GM23338 (cell line): ENCODE results near the gene PSMB7. TPM values are rescaled to one million over a fixed set of nuclear protein-coding genes. Genes with fewer than 3 reads are reported as not detected.
A peak's percentile ranks its signal among the peaks of the same experiment; 100 is the strongest.

ENCODE experiments used
- ATAC-seq: fragments of 200-7000 bp; cut with Tn5 transposase; 3 replicates; pipeline ENCODE4 v1.9.1; 2020
- DNase-seq: peaks from one replicate; pipeline ENCODE4 v3.0.0-alpha.2; 2015; ENCODE audit warnings: low spot score
- H2AFZ ChIP-seq: fragments of 200-600 bp; sonication (generic); 2 replicates; pipeline ENCODE4 v1.8.0; 2016; ENCODE audit warnings: antibody characterized with exemption, mild to moderate bottlenecking, moderate library complexity
- H3F3A ChIP-seq: fragments of 200-600 bp; sonication (generic); replicated peaks from 2 replicates; pipeline ENCODE4 v1.8.0; 2017; ENCODE audit warnings: antibody characterized with exemption, mixed run types, low read depth
- H3K27ac ChIP-seq: fragments of 200-600 bp; sonication (generic); 2 replicates; pipeline ENCODE4 v1.6.1; 2016; ENCODE audit warnings: low read depth
- H3K27me3 ChIP-seq: fragments of 200-600 bp; sonication (generic); 2 replicates; pipeline ENCODE4 v1.8.0; 2016; ENCODE audit warnings: mild to moderate bottlenecking, mixed run types, moderate library complexity; ENCODE audit not compliant: insufficient read depth
- H3K36me3 ChIP-seq: fragments of 200-600 bp; sonication (generic); 2 replicates; pipeline ENCODE4 v1.8.0; 2016; ENCODE audit warnings: mild to moderate bottlenecking; ENCODE audit not compliant: insufficient read depth
- H3K4me1 ChIP-seq: fragments of 200-600 bp; sonication (generic); 2 replicates; pipeline ENCODE4 v1.8.0; 2016; ENCODE audit warnings: mild to moderate bottlenecking, moderate library complexity; ENCODE audit not compliant: insufficient read depth
- H3K4me2 ChIP-seq: fragments of 200-600 bp; sonication (generic); 2 replicates; pipeline ENCODE4 v1.7.1; 2017; ENCODE audit warnings: mixed run types
- H3K4me3 ChIP-seq: fragments of 200-600 bp; sonication (generic); 2 replicates; pipeline ENCODE4 v1.6.1; 2016; ENCODE audit warnings: mixed run types
- H3K79me2 ChIP-seq: fragments of 200-600 bp; sonication (generic); replicated peaks from 2 replicates; pipeline ENCODE4 v1.8.0; 2017; ENCODE audit warnings: mild to moderate bottlenecking; ENCODE audit not compliant: insufficient read depth
- H3K9me2 ChIP-seq: fragments of 200-600 bp; sonication (generic); 2 replicates; pipeline ENCODE4 v1.8.0; 2017; ENCODE audit not compliant: insufficient read depth
- H4K20me1 ChIP-seq: fragments of 200-600 bp; sonication (generic); replicated peaks from 2 replicates; pipeline ENCODE4 v1.8.0; 2017; ENCODE audit warnings: mild to moderate bottlenecking; ENCODE audit not compliant: insufficient read depth
- H3K27ac Mint-ChIP-seq: 2 replicates; pipeline ENCODE4 v1.8.0; 2020; ENCODE audit warnings: inconsistent platforms, mild to moderate bottlenecking, moderate library complexity, mixed read lengths
- H3K27me3 Mint-ChIP-seq: 3 replicates; pipeline ENCODE4 v1.8.0; 2022; ENCODE audit warnings: low read depth, mild to moderate bottlenecking, moderate library complexity, mixed read lengths, inconsistent platforms; ENCODE audit not compliant: insufficient read depth, poor library complexity
- H3K36me3 Mint-ChIP-seq: 3 replicates; pipeline ENCODE4 v1.8.0; 2021; ENCODE audit warnings: low read depth, mild to moderate bottlenecking, inconsistent platforms, moderate library complexity, mixed read lengths
- H3K4me1 Mint-ChIP-seq: 3 replicates; pipeline ENCODE4 v1.8.0; 2020; ENCODE audit warnings: mild to moderate bottlenecking, inconsistent platforms, mixed read lengths
- H3K4me3 Mint-ChIP-seq: 3 replicates; pipeline ENCODE4 v1.8.0; 2021; ENCODE audit warnings: moderate library complexity, mild to moderate bottlenecking, inconsistent platforms, mixed read lengths
- H3K9me3 Mint-ChIP-seq: 3 replicates; pipeline ENCODE4 v1.8.0; 2020; ENCODE audit warnings: moderate library complexity, mild to moderate bottlenecking, inconsistent platforms, mixed read lengths
- CREB1 ChIP-seq: fragments of 250-450 bp; sonication (Bioruptor Pico); IDR thresholded peaks from 2 replicates; pipeline ENCODE4 v1.5.0; 2020; ENCODE audit warnings: low read depth, mild to moderate bottlenecking, moderate library complexity
- EZH2 ChIP-seq: fragments of 200-600 bp; sonication (generic); IDR thresholded peaks from one replicate; pipeline ENCODE4 v1.8.0; 2017; ENCODE audit warnings: antibody characterized with exemption, mild to moderate bottlenecking, low read depth; ENCODE audit not compliant: unreplicated experiment
- EZH2phosphoT487 ChIP-seq: fragments of 200-600 bp; sonication (generic); IDR thresholded peaks from one replicate; pipeline ENCODE4 v1.8.1; 2018; ENCODE audit warnings: antibody characterized with exemption; ENCODE audit not compliant: unreplicated experiment
- JUNB ChIP-seq: IDR thresholded peaks from one replicate; pipeline ENCODE4 v1.6.1; 2016; ENCODE audit warnings: antibody characterized with exemption; ENCODE audit not compliant: unreplicated experiment
- NANOG ChIP-seq: IDR thresholded peaks from 2 replicates; pipeline ENCODE4 v1.6.1; 2016; ENCODE audit warnings: antibody characterized with exemption, borderline replicate concordance
- POLR2AphosphoS5 ChIP-seq: IDR thresholded peaks from 2 replicates; pipeline ENCODE4 v1.6.1; 2016; ENCODE audit warnings: antibody characterized with exemption, low read depth
- REST ChIP-seq: IDR thresholded peaks from one replicate; pipeline ENCODE4 v1.6.1; 2018; ENCODE audit warnings: antibody characterized with exemption; ENCODE audit not compliant: unreplicated experiment
- STAT1 ChIP-seq: IDR thresholded peaks from one replicate; pipeline ENCODE4 v1.6.1; 2016; ENCODE audit warnings: antibody characterized with exemption; ENCODE audit not compliant: unreplicated experiment
- ZNF114 ChIP-seq: fragments of 250-450 bp; sonication (Bioruptor Pico); IDR thresholded peaks from 2 replicates; pipeline ENCODE4 v1.5.0; 2020; ENCODE audit warnings: mild to moderate bottlenecking, moderate library complexity
- polyA plus RNA-seq: library from polyadenylated mRNA; unstranded; fragments of >200 nt; fragmentation: Nextera tagmentation; extraction: Ambion mirVana; gene quantifications from 2 replicates; pipeline ENCODE4 v1.2.1, GENCODE V29; 2016
- total RNA-seq: library from RNA; depleted of rRNA; stranded (reverse); fragments of >200 nt; shearing (Covaris generic); gene quantifications from 2 replicates; pipeline ENCODE4 v1.2.3, GENCODE V29; 2014
- TF ChIP-seq, protein P1 (sequence below), 2 experiments: fragments of 200-600 bp in 1 of 2; sonication (generic) in 1 of 2; conservative IDR thresholded peaks; 2 replicates each; pipeline versions ENCODE4 v1.5.1 to v1.6.1; 2016 to 2017; ENCODE audit warnings: antibody characterized with exemption in 2 of 2, low read depth in 2 of 2, mild to moderate bottlenecking in 2 of 2, moderate library complexity in 1 of 2
- TF ChIP-seq, protein P2 (sequence below): fragments of 250-450 bp; sonication (Bioruptor Pico); IDR thresholded peaks from 2 replicates; pipeline ENCODE4 v1.5.0; 2020; ENCODE audit warnings: mild to moderate bottlenecking, moderate library complexity

The PSMB7 gene
- total and polyA plus RNA-seq, 2 experiments from 2014 or later = 255 to 268 TPM

GRCh38 chr9:124347206-124347967, 67.9 kb downstream of the PSMB7 start:
- no peaks in the 10 kb centered on the region for H3K9me3 Mint-ChIP-seq
- Histone ChIP-seq H3F3A (no peaks in the 10 kb centered on the region), H3K27ac (no peak overlapping the region), H3K27me3 (no peaks in the 10 kb centered on the region), H2AFZ (no peak overlapping the region), H3K9me2 (no peaks in the 10 kb centered on the region), H4K20me1 (0 out of 2 replicates have a peak, but pooled peaks cover 2% of the 10 kb centered on the region), H3K4me3 (no peak overlapping the region), H3K4me1 (peaks cover 9% of the 10 kb centered on the region; the same call in 1 of the 2 replicates), H3K4me2 (no peak overlapping the region), H3K36me3 (0 out of 2 replicates have a peak, but pooled peaks cover 3% of the 10 kb centered on the region), H3K79me2 (no peaks in the 10 kb centered on the region)
- DNase-seq = no peak
- no peak overlapping the region for H3K4me3 Mint-ChIP-seq
- ATAC-seq = no peak
- peaks cover 19% of the 10 kb centered on the region for H3K36me3 Mint-ChIP-seq
- H3K4me1 Mint-ChIP-seq = peaks cover 24% of the 10 kb centered on the region
- peaks cover 19% of the 10 kb centered on the region for H3K27me3 Mint-ChIP-seq
- TF ChIP-seq NANOG (no peak), POLR2AphosphoS5 (no peak), EZH2phosphoT487 (no peak), EZH2 (no peak), JUNB (no peak), REST (no peak), STAT1 (no peak), ZNF114 (CRISPR knock-in tag) (no peak), CREB1 (no peak)
- TF ChIP-seq, protein P1, sequence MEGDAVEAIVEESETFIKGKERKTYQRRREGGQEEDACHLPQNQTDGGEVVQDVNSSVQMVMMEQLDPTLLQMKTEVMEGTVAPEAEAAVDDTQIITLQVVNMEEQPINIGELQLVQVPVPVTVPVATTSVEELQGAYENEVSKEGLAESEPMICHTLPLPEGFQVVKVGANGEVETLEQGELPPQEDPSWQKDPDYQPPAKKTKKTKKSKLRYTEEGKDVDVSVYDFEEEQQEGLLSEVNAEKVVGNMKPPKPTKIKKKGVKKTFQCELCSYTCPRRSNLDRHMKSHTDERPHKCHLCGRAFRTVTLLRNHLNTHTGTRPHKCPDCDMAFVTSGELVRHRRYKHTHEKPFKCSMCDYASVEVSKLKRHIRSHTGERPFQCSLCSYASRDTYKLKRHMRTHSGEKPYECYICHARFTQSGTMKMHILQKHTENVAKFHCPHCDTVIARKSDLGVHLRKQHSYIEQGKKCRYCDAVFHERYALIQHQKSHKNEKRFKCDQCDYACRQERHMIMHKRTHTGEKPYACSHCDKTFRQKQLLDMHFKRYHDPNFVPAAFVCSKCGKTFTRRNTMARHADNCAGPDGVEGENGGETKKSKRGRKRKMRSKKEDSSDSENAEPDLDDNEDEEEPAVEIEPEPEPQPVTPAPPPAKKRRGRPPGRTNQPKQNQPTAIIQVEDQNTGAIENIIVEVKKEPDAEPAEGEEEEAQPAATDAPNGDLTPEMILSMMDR (conservative IDR thresholded peaks at IDR 0.05; ENCODE audit: low read depth in 2 of 2) = no peak
- TF ChIP-seq, protein P2, sequence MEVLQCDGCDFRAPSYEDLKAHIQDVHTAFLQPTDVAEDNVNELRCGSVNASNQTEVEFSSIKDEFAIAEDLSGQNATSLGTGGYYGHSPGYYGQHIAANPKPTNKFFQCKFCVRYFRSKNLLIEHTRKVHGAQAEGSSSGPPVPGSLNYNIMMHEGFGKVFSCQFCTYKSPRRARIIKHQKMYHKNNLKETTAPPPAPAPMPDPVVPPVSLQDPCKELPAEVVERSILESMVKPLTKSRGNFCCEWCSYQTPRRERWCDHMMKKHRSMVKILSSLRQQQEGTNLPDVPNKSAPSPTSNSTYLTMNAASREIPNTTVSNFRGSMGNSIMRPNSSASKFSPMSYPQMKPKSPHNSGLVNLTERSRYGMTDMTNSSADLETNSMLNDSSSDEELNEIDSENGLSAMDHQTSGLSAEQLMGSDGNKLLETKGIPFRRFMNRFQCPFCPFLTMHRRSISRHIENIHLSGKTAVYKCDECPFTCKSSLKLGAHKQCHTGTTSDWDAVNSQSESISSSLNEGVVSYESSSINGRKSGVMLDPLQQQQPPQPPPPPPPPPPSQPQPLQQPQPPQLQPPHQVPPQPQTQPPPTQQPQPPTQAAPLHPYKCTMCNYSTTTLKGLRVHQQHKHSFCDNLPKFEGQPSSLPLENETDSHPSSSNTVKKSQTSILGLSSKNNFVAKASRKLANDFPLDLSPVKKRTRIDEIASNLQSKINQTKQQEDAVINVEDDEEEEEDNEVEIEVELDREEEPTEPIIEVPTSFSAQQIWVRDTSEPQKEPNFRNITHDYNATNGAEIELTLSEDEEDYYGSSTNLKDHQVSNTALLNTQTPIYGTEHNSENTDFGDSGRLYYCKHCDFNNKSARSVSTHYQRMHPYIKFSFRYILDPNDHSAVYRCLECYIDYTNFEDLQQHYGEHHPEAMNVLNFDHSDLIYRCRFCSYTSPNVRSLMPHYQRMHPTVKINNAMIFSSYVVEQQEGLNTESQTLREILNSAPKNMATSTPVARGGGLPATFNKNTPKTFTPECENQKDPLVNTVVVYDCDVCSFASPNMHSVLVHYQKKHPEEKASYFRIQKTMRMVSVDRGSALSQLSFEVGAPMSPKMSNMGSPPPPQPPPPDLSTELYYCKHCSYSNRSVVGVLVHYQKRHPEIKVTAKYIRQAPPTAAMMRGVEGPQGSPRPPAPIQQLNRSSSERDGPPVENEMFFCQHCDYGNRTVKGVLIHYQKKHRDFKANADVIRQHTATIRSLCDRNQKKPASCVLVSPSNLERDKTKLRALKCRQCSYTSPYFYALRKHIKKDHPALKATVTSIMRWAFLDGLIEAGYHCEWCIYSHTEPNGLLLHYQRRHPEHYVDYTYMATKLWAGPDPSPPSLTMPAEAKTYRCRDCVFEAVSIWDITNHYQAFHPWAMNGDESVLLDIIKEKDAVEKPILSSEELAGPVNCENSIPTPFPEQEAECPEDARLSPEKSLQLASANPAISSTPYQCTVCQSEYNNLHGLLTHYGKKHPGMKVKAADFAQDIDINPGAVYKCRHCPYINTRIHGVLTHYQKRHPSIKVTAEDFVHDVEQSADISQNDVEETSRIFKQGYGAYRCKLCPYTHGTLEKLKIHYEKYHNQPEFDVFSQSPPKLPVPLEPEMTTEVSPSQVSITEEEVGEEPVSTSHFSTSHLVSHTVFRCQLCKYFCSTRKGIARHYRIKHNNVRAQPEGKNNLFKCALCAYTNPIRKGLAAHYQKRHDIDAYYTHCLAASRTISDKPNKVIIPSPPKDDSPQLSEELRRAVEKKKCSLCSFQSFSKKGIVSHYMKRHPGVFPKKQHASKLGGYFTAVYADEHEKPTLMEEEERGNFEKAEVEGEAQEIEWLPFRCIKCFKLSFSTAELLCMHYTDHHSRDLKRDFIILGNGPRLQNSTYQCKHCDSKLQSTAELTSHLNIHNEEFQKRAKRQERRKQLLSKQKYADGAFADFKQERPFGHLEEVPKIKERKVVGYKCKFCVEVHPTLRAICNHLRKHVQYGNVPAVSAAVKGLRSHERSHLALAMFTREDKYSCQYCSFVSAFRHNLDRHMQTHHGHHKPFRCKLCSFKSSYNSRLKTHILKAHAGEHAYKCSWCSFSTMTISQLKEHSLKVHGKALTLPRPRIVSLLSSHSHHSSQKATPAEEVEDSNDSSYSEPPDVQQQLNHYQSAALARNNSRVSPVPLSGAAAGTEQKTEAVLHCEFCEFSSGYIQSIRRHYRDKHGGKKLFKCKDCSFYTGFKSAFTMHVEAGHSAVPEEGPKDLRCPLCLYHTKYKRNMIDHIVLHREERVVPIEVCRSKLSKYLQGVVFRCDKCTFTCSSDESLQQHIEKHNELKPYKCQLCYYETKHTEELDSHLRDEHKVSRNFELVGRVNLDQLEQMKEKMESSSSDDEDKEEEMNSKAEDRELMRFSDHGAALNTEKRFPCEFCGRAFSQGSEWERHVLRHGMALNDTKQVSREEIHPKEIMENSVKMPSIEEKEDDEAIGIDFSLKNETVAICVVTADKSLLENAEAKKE = no peak
- peak overlapping the region; percentile 88; the same call in 1 of the 2 replicates for H3K27ac Mint-ChIP-seq
